ENCODE measurements around the gene TRPV5. TPM values are rescaled to one million over a fixed set of nuclear protein-coding genes. Genes with fewer than 3 reads are reported as not detected.

TRPV5 gene
- polyA plus RNA-seq, 4 donors: 0.56 to 2.7 (median 1.3) TPM

GRCh38 chr7:142910481-142910880 is 23.1 kb downstream of the TRPV5 start:
- DNase-seq (ENCODE audit: low read depth in 4 of 4, low spot score in 2 of 4): no peak

- DNase-seq (ENCODE audit: low read depth in 4 of 4, low spot score in 2 of 4): no peak
Observed at GRCh38 chr7:142910031-142910433, 23.5 kb downstream of the TRPV5 start.

DNA sequence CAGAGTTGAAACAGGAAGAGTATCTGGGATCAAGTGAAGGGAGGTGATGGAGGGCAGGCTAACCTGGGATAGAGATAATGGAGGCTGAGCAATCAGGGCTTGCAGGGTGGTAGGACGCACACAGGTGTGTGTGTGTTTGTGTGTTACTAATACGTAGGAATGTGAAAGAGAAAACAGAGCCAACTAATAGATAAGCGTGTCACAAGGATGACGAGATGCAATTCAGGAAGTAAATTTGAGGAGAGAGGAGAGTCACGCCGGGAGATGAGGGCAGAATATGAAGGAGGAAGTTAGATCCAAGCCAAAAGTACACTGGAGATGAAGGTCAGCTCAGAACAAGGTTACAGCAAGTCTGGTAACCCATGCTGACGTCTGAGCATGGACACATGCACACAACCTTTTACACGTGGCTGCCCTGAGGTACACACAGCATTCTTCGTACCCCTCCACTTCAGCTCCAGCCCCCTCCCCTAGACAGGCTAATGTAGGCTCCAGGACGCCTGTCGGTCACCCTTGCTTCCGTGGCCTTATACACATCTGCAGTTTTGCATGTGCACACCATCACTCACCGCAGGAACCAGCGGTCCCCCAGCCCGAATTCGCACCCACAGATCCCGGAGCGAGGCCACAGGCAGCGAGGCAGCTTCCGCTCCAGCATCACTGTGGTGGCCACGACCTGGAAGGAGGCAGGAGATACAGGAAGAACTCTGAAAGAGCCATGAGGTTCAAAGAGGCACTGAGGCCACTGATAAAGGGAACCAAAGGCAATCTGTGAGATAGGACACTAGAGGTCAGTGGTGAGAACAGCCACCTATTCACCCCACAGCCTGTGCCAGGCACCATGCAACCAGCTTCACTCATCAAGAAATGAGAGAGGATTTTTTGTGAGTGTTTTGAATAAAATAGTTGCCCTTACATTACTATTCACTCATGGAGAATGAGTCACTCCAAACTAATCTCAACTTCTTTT is 24.3 kb downstream of the TRPV5 start:
- DNase-seq (ENCODE audit: low read depth in 4 of 4, low spot score in 2 of 4): no peak

GRCh38 chr7:142908290-142908689 is 25.3 kb downstream of the TRPV5 start:
- no peak for DNase-seq (ENCODE audit: low read depth in 4 of 4, low spot score in 2 of 4)

- no peak for DNase-seq (ENCODE audit: low read depth in 4 of 4, low spot score in 2 of 4)
Observed at GRCh38 chr7:142906643-142907042, 26.9 kb downstream of the TRPV5 start.

DNA sequence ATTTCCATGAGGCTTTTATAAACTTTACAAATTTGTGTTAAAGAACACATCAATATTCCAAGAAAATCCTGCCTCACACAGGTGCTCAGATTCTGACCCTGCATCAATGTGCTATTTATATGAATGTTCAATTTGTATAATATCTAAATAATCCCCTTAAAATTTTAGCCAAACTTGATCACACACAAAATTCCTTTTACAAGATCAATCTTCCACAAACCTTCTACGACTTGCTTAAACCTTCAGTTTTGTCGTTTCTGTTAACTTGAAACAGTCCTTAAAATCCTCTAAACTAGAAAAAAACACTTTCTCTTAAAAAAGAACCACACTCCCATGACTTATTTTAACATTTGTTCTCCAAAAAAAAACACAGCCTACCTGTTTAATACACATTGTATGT is 27.8 kb downstream of the TRPV5 start:
- no peak for DNase-seq (ENCODE audit: low read depth in 4 of 4, low spot score in 2 of 4)

DNA sequence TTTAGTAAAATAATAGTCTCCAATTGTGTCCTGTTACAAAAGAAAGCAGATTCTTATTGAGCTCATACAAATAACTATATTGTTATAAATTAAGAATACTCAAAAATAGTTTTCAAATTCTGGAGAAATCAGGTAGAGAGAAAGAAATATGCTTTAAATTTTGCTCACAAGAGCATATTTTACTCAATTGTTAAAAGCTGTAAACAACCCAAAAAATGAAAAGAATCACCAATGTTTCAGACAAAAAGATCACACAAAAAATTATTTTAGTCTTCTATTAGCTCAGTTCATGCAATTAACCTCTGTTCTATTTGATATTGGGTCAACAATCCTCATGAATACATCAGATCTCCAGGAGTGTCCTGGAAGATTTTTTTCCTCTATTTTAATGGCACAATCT is 29.4 kb downstream of the TRPV5 start:
- DNase-seq (ENCODE audit: low read depth in 4 of 4, low spot score in 2 of 4): no peak

DNA sequence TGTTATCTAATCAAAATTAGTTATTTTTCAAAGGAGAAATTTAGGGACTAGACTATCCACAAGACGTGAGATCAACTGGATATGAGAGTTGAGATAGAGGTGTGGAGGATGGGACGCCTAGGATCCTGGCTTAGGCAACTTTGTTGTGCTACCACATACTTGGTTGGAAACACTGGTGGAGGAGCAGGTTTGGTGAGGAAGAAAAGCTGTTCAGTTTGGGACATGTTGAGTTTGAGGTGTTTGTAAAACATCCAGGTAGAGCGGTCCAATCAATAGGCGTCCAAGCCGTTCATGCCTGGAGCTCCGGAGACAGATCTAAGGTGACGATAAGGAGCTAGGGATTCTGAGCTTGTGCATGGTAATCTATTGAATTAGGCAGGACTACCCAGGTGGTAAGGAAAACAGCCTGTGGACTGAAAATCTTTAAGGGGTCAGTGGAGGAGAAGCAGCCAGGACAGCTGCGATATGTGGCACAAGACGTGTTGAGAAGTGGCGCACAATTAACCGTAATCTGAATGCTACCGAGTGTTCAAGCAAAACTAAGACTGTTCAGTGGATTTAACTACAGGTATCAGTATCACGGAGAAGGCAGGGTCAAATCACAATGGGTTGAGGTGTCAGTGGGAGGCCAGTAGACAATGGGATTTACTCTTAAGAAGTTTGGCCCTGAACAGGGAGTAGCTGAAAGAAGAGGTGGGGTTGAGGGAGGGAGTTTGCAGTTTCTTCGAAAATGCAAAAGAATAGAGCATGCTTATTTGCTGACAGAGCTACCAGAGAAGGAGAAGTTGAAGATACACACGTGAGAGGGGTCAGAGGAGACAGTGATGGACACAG is 31.9 kb downstream of the TRPV5 start:
- no peak for DNase-seq (ENCODE audit: low read depth in 4 of 4, low spot score in 2 of 4)

DNA sequence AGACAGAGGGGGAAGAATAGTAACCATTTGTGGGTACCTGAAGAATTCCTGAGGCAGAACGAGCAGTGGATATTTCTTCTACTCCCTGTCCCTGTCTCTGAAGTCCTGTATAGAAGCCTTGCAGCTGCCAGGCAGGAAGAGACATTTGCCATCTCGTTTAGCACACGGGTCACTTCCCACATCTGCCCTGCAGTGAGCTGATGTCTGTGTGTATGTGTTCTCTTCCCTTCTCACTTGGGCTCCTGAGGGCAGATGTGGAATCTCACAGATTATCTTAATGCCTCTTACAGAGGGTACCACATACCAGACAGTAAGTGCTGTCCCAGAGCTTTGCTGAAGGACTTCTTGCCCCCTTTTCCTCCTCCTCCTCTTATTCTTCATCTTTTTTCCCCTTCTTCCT is 33.9 kb downstream of the TRPV5 start:
- no peak for DNase-seq (ENCODE audit: low read depth in 4 of 4, low spot score in 2 of 4)

GRCh38 chr7:142898377-142899170 is 35.0 kb downstream of the TRPV5 start:
- DNase-seq (ENCODE audit: low read depth in 4 of 4, low spot score in 2 of 4): no peak

- no peak for DNase-seq (ENCODE audit: low read depth in 4 of 4, low spot score in 2 of 4)
Observed at GRCh38 chr7:142897691-142898090, 35.9 kb downstream of the TRPV5 start.

GRCh38 chr7:142896741-142897379 is 36.7 kb downstream of the TRPV5 start:
- DNase-seq (ENCODE audit: low read depth in 4 of 4, low spot score in 2 of 4): no peak

DNA sequence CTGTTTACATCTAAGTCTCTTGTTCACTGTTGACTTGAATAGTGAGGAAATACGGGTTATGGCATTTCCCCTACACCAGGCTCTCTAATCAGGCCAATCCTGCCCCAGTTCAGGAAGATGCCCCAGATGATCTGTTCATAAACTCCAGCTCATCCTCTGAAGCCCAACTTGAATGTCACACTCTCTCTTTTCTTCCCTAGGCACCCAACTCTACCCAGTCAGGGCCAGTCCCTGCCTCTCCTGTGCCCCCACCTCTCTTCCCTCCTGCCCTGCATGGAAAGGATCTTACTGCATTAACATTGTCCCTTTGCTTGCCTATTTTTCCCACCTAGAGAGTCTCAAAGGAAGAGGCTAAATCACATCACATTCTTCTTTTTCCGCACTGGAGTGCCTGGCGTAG is 37.4 kb downstream of the TRPV5 start:
- DNase-seq (ENCODE audit: low read depth in 4 of 4, low spot score in 2 of 4): no peak

DNA sequence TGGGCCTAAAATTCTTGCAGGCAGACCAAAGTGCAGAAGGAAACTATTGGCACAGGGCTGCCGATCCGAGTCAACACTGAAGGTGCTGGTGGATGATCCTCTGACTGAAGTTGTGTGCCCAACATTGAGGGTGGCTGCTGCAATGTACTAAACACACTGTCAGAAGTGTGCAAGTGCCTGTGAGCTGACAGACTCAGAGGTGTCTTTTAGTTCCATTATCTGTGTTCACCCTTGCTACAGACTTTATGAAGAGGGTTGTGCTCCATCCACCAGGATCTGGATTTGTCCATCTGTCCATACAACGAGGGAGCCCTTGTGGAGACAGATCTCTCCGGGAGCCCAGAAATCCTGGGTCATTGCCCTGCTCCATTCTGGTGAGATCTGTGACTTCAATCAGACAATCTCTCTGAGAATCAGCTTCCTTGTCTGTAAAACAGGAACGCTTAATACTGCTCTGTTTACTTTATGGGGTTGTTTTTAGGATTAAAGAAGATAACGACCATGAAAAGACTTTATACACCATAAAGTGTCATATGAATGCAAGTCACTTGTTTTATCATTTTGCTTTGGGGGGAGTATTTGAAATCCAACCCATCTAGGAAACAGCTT is 38.5 kb downstream of the TRPV5 start:
- DNase-seq (ENCODE audit: low read depth in 4 of 4, low spot score in 2 of 4): no peak

GRCh38 chr7:142894112-142894984 is 39.2 kb downstream of the TRPV5 start:
- DNase-seq (ENCODE audit: low read depth in 4 of 4, low spot score in 2 of 4): no peak

DNA sequence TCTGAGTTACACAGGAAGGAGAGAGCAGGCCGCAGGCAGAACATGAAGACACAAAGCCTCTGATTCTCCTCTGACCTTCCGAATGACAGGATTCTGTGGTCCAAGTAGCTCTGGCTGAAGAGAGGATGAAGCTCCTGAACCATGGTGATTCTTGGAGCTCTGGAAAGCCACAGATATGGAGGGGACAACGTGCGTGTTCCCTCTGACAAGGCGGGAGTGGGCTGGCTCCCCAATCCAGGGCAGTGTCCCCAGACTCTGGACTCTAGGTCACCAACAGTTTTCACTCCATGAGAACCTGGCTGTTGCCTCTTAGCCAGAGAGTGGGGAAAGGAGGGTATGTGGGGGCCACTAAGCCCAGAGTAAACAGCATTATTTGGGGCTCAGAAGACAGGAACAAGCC is 40.6 kb downstream of the TRPV5 start:
- no peak for DNase-seq (ENCODE audit: low read depth in 4 of 4, low spot score in 2 of 4)

GRCh38 chr7:142891490-142892082 is 42.0 kb downstream of the TRPV5 start:
- no peak for DNase-seq (ENCODE audit: low read depth in 4 of 4, low spot score in 2 of 4)

GRCh38 chr7:142890874-142891485 is 42.6 kb downstream of the TRPV5 start:
- DNase-seq (ENCODE audit: low read depth in 4 of 4, low spot score in 2 of 4): no peak
